Measurements from ENCODE around the gene FAM13A. TPM values are rescaled to one million over a fixed set of nuclear protein-coding genes. Genes with fewer than 3 reads are reported as not detected.

Gene FAM13A
- total RNA-seq, 2 donors from 2014 or later, result 2.2 to 6.6 TPM

DNA sequence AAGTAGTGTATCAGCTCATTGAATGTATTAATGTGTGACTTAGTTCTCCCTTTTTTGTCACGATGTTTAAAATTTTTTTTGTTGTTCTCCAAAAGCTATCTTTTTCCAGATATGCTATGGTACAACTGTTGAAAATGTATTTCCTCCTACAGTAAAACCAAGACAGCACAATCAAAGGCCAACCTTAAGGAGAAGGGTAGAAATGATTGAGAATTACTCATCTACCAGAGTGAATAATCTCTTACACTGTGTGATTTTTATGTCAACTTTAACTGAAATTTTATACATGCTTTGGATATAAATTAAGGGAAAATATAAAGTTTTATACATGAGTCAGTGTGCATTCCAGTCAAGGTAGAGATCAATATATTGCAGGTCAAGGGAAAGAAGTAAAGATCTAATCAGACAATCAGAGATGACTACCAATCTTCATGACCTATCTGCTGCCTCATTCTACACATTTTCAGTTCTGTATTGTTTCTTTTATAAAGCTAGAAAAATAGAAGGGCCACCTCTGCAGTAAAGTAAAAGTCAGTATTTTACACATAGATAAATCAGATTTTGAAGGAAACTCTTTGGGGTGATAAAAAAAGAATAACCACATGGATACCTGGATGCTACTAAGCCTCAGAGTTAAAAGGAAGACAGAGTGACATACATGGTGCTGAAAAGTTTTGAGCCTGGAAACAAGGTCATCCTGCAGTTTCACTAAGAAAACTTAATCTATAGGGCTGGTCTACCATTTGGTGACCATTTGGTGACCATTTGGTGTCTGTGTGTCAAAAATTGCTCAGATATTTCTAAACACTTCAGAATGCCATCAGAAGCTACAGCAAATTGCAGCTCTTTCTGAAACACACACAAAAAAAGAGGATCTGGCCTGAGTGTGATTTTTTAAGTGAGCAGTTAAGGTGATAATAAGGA lies 1.6 kb downstream of the FAM13A start:
- DNase-seq (ENCODE audit: low spot score in 2 of 2) (no peak), ATAC-seq (peak; percentile 93 to 100)
- Mint-ChIP-seq H3K9me3 (peaks cover 4 to 13% of the 10 kb centered on the region in 2 donors), H3K36me3 (peaks cover 2 to 18% of the 10 kb centered on the region in 2 donors), H3K27ac (peak overlapping the region; percentile 13 to 26)

DNA sequence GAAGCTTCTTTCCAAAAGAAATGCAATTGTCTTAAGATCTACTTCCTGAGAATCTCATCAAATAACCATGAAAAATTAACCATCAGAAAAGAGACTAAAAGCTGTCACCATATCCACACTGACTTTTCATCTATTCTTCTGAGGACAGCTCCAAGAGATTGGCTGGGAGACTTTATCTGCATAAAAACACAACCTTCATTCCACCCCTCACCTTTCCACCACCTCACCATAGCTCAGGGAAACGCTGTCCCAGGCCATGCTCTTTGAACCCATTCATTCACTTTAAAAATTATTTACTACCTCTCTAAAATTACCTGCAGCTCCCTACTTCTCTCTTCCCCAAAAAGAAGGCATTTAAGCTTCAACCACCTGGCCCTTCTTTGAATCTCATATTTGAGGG lies 2.4 kb downstream of the FAM13A start:
- peaks cover 4 to 9% of the 10 kb centered on the region in 2 donors for H3K9me3 Mint-ChIP-seq
- peaks cover 0 to 15% of the 10 kb centered on the region in 2 donors for H3K36me3 Mint-ChIP-seq
- ATAC-seq (peak in 1 of 2 donors; percentile 2), DNase-seq (ENCODE audit: low spot score in 2 of 2) (no peak)
- H3K27ac Mint-ChIP-seq, result peak overlapping the region; percentile 11 to 13

DNA sequence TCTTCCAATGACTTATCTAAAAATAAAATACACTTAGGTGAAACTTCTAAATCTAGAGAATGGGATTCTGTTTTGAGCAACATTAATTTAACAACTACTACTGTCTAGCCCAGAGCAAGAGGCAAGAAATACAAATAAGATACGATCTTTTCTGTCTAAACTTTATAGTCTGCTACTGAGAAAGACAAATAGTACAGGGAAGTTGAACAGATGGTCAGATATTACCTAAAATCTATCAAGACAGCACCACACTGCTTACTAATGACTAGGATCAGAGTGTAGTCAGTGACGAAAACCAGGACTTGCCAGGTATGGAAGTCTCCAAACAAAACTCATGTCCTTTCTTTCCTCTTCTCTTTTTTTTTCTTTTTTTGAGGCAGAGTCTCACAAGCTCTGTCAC lies 7.1 kb downstream of the FAM13A start:
- ATAC-seq, result no peak
- no peak for DNase-seq (ENCODE audit: low spot score in 2 of 2)
- Mint-ChIP-seq H3K27ac (no peak overlapping the region), H3K9me3 (peaks cover 0 to 4% of the 10 kb centered on the region in 2 donors), H3K36me3 (no peaks in the 10 kb centered on the region)

DNA sequence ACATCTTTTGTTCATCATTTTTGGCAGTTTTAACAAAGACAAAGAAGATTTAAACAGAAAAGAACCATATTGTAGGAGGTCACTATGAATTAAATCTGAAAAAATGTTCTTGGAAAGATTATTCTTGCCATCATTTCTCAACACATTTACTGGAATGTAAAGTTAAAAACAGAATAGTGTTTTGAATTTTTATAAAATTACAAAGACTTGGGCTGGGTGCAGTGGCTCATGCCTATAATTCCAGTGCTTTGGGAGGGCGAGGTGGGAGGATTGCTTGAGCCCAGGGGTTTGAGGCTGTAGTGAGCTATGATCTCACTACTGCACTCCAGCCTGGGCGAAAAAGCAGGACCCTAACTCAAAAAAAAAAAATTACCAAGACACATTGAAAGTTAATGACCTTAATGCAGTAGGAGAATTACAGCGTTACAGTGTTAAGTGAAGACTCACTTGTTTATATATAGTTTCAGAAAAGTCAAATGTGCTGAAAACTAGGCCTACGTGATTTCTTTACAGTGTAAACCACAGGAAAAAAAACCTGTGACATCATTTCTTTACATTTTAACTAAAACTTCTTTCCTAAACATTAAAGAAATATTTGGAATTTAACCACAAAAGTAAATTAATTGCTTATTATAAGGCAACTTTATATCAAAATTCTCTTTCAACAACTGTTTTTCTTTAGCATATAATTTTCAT lies 7.9 kb downstream of the FAM13A start:
- Mint-ChIP-seq H3K9me3 (peaks cover 0 to 4% of the 10 kb centered on the region in 2 donors), H3K27ac (no peak overlapping the region), H3K36me3 (no peaks in the 10 kb centered on the region)
- no peak for ATAC-seq
- DNase-seq (ENCODE audit: low spot score in 2 of 2), result no peak

GRCh38 chr4:89044147-89044900 lies 12.7 kb downstream of the FAM13A start:
- H3K9me3 Mint-ChIP-seq, result no peaks in the 10 kb centered on the region

DNA sequence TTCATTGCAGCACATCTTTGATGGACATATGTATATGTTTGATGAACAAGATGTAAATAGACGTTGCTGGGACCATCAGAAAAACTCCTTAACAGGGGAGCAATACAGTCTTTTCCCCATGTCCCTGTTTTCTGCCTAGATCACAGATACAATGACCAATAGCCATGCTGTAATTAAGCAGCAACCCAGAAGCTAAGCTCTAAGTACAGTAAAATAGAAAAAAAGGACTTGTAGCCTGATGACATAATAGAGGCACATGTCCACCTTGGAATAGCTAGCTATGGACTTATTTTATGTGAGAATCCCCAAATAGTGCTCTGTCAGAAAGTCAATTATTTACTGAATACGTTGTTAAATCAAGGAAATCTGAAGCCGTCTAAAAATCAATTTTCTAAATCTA lies 14.9 kb downstream of the FAM13A start:
- H3K36me3 Mint-ChIP-seq, result no peaks in the 10 kb centered on the region
- H3K27ac Mint-ChIP-seq, result no peak overlapping the region
- ATAC-seq, result no peak
- no peaks in the 10 kb centered on the region for H3K9me3 Mint-ChIP-seq
- DNase-seq (ENCODE audit: low spot score in 2 of 2), result no peak

More at GRCh38 chr4:89044147-89044900, 12.7 kb downstream of the FAM13A start:
- ATAC-seq (no peak), DNase-seq (ENCODE audit: low spot score in 2 of 2) (no peak)
- Mint-ChIP-seq H3K36me3 (no peaks in the 10 kb centered on the region), H3K27ac (no peak overlapping the region)

DNA sequence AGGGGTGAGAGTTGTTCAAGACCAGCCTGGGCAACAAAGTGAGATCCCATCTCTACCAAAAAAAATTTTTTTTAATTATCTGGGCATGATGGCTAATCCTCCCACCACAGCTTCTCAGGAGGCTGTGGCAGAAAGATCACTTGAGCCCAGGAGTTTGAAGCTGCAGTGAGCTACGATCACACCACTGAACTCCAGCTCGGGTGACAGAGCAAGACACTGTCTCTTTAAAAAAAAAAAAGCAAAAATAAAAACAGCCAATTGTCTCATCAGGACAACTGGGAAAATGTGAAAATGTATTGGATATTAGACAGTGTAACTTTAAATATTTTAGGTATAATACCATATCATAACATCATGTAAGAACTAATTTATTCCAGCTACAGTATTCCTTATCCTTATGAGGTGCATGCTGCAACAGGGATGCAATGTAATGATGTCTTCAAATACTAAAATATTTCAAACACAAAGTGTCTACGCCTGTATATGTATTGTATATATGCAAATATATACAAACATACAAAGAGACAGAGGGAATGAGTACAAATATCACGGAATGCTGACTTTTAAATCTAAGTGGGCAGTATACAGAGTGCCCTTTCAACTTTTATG lies 17.2 kb downstream of the FAM13A start:
- no peak for DNase-seq (ENCODE audit: low spot score in 2 of 2)
- Mint-ChIP-seq H3K9me3 (peaks cover 13 to 15% of the 10 kb centered on the region in 2 donors), H3K27ac (no peak overlapping the region), H3K36me3 (peaks cover 8 to 16% of the 10 kb centered on the region in 2 donors)
- ATAC-seq, result no peak

GRCh38 chr4:89036535-89036934 lies 20.4 kb downstream of the FAM13A start:
- ATAC-seq, result no peak
- Mint-ChIP-seq H3K27ac (no peak overlapping the region), H3K36me3 (peaks cover 8 to 18% of the 10 kb centered on the region in 2 donors), H3K9me3 (peaks cover 14 to 16% of the 10 kb centered on the region in 2 donors)
- DNase-seq (ENCODE audit: low spot score in 2 of 2), result no peak

GRCh38 chr4:89031272-89031671 lies 25.7 kb downstream of the FAM13A start:
- DNase-seq (ENCODE audit: low spot score in 2 of 2) (no peak), ATAC-seq (no peak)
- Mint-ChIP-seq H3K9me3 (peaks cover 14 to 15% of the 10 kb centered on the region in 2 donors), H3K36me3 (peaks cover 8 to 16% of the 10 kb centered on the region in 2 donors), H3K27ac (no peak overlapping the region)

DNA sequence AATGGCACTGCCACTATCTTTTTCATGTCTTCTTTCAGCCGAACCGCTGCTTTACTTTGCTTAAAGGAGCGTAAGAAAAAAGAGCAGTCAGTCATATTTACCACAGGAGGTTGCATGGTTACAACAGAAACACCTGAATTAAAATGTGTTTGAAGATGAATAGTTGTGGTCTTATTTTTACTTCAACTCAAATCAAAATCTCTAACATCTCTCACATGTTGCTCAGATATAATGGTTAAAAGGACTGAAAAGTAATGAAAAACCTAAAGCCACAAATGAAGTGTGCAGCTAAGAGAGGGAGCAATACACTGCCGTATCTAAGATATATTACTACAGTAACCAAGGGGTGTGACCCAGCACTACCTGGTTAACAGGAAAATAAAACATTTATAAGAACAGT lies 27.4 kb downstream of the FAM13A start:
- peak; percentile 31 to 90 for ATAC-seq
- no peaks in the 10 kb centered on the region for H3K36me3 Mint-ChIP-seq
- no peak overlapping the region for H3K27ac Mint-ChIP-seq
- H3K9me3 Mint-ChIP-seq, result no peaks in the 10 kb centered on the region
- no peak for DNase-seq (ENCODE audit: low spot score in 2 of 2)

GRCh38 chr4:89026542-89026941 lies 30.4 kb downstream of the FAM13A start:
- Mint-ChIP-seq H3K36me3 (no peaks in the 10 kb centered on the region), H3K9me3 (no peaks in the 10 kb centered on the region), H3K27ac (no peak overlapping the region)
- DNase-seq (ENCODE audit: low spot score in 2 of 2) (no peak), ATAC-seq (peak; percentile 36 to 40)

- no peaks in the 10 kb centered on the region for H3K9me3 Mint-ChIP-seq
- ATAC-seq (peak; percentile 88 to 93), DNase-seq (ENCODE audit: low spot score in 2 of 2) (peak in 1 of 2 donors; percentile 35)
- H3K27ac Mint-ChIP-seq, result no peak overlapping the region
- H3K36me3 Mint-ChIP-seq, result no peaks in the 10 kb centered on the region
These were observed 32.8 kb downstream of the FAM13A start for GRCh38 chr4:89024051-89024675.

GRCh38 chr4:89023140-89023539 lies 33.8 kb downstream of the FAM13A start:
- H3K9me3 Mint-ChIP-seq, result no peaks in the 10 kb centered on the region
- no peak for ATAC-seq
- DNase-seq (ENCODE audit: low spot score in 2 of 2), result no peak
- no peak overlapping the region for H3K27ac Mint-ChIP-seq
- H3K36me3 Mint-ChIP-seq, result no peaks in the 10 kb centered on the region

GRCh38 chr4:89022426-89023128 lies 34.4 kb downstream of the FAM13A start:
- Mint-ChIP-seq H3K27ac (no peak overlapping the region), H3K36me3 (no peaks in the 10 kb centered on the region), H3K9me3 (no peaks in the 10 kb centered on the region)
- DNase-seq (ENCODE audit: low spot score in 2 of 2) (no peak), ATAC-seq (no peak)

DNA sequence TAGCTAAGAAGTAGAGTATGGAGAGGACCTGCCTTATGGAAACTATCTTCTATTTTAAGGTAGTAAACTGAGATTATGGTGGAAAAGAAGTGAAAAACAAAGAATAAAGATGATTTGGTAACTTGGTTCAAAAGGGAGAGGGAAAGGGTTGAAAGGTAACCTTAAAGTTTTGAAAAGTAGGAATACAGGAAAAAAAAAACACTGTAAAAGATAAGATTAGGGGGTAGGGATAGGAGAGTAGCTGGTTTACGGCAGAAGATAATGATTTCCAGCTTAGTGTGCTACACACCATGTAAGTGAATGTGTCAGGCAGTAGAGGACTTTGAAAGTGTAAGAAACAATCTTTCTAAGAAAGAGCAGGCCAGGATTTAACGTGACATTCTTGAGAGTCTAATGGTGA lies 35.3 kb downstream of the FAM13A start:
- DNase-seq (ENCODE audit: low spot score in 2 of 2) (no peak), ATAC-seq (no peak)
- Mint-ChIP-seq H3K36me3 (no peaks in the 10 kb centered on the region), H3K9me3 (no peaks in the 10 kb centered on the region), H3K27ac (peak overlapping the region in 1 of 2 donors; percentile 1)
